A673 (cell line): ENCODE data around the gene FOXC1. TPM values are rescaled to one million over a fixed set of nuclear protein-coding genes. Genes with fewer than 3 reads are reported as not detected.

ENCODE experiments used
- BruUV-seq: library from RNA; stranded (reverse); fragments of 400-500 nt; replicated peaks from 2 replicates; lab custom pipeline; 2021; lab: Mats Ljungman, UMichigan
- CTCF ChIA-PET: fragments of 300-600 bp; sonication (Branson Sonifier 250); formaldehyde crosslinking; loops from one replicate; lab custom pipeline; 2022; ENCODE audit warnings: antibody characterized with exemption; lab: Charles Lee
- POLR2A ChIA-PET: fragments of 300-600 bp; sonication (Branson Sonifier 250); formaldehyde crosslinking; loops from one replicate; lab custom pipeline; 2022; ENCODE audit warnings: antibody characterized with exemption; ENCODE audit not compliant: low non-redundant PET; lab: Charles Lee
- DNase-seq: peaks from one replicate; pipeline ENCODE4 v3.0.0-alpha.2; 2015; ENCODE audit warnings: low spot score
- H3K27ac ChIP-seq: fragments of 200-600 bp; sonication (generic); 2 replicates; pipeline ENCODE4 v1.5.1; 2016; ENCODE audit warnings: mixed run types, low read depth, mild to moderate bottlenecking, mixed read lengths, antibody characterized with exemption, low read length; ENCODE audit not compliant: poor library complexity, severe bottlenecking
- H3K27me3 ChIP-seq: fragments of 200-600 bp; sonication (generic); replicated peaks from 2 replicates; pipeline ENCODE4 v1.6.1; 2017; ENCODE audit warnings: mixed run types, low read depth, mild to moderate bottlenecking, mixed read lengths, antibody characterized with exemption, low read length; ENCODE audit not compliant: insufficient read depth, poor library complexity
- H3K36me3 ChIP-seq: fragments of 200-600 bp; sonication (generic); 2 replicates; pipeline ENCODE4 v1.6.1; 2016; ENCODE audit warnings: mixed run types, mild to moderate bottlenecking, mixed read lengths, antibody characterized with exemption, low read length; ENCODE audit not compliant: insufficient read depth, poor library complexity, severe bottlenecking
- H3K4me1 ChIP-seq: fragments of 200-600 bp; sonication (generic); 2 replicates; pipeline ENCODE4 v1.6.1; 2017; ENCODE audit warnings: mixed run types, mild to moderate bottlenecking, mixed read lengths, antibody characterized with exemption, low read length; ENCODE audit not compliant: insufficient read depth, poor library complexity, severe bottlenecking
- H3K4me3 ChIP-seq: fragments of 200-600 bp; sonication (generic); 2 replicates; pipeline ENCODE4 v1.5.1; 2016; ENCODE audit warnings: low read depth, mixed run types, mild to moderate bottlenecking, mixed read lengths, low read length; ENCODE audit not compliant: poor library complexity, severe bottlenecking
- H3K9me3 ChIP-seq: fragments of 200-600 bp; sonication (generic); 2 replicates; pipeline ENCODE4 v1.6.1; 2016; ENCODE audit warnings: mixed run types, low read depth, mild to moderate bottlenecking, mixed read lengths, antibody characterized with exemption, low read length; ENCODE audit not compliant: poor library complexity, severe bottlenecking
- EZH2 ChIP-seq: fragments of 200-600 bp; sonication (generic); IDR thresholded peaks from 2 replicates; pipeline ENCODE4 v1.6.1; 2017; ENCODE audit warnings: borderline replicate concordance, low read depth, mild to moderate bottlenecking, mixed read lengths, antibody characterized with exemption, low read length; ENCODE audit not compliant: poor library complexity, severe bottlenecking
- intact Hi-C: fragments of 100-400 bp; cut with micrococcal nuclease; formaldehyde crosslinking; loops from one replicate; pipeline ENCODE4 v1.10.0; 2022; ENCODE audit not compliant: unreplicated experiment
- total RNA-seq: library from RNA; stranded (reverse); gene quantifications from 2 replicates; pipeline ENCODE4 v1.2.3, GENCODE V29; 2021
- TF ChIP-seq, protein P1 (sequence below): fragments of 300-800, 200-600 bp; sonication (generic); conservative IDR thresholded peaks from 2 replicates; pipeline ENCODE4 v1.5.1; 2017; ENCODE audit warnings: low read depth, mild to moderate bottlenecking, antibody characterized with exemption, low read length, moderate library complexity, mixed read lengths

FOXC1 gene
- total RNA-seq, 1 experiment from 2014 or later, result 0.49 TPM

DNA sequence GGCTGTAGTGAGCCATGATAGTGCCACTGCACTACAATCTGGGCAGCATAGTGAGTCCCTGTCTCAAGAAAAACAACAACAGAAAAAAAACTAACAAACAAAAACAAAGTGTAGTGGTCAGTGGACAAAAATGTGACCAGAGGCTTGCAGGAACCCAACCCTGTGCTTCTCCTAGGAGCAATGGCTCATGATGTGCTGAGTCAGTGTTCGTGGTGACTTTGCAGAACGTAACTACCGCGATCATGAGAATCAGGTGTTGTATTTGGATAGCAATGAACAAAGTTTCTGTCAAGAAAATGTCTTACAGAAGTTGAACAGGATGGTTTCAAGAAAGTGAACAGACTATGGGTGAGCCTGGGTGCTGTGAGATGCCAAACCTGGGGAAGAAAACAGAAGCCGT, 18.5 kb upstream of the FOXC1 start:
- H3K27me3 ChIP-seq, result peaks cover 73% of the 10 kb centered on the region
- peaks cover 3% of the 10 kb centered on the region for H3K4me1 ChIP-seq
- ChIA-PET POLR2A (interaction anchor here (0.6 kb wide), 1 partner anchor 1124 kb away, joined by 3 read pairs; no protein-coding TSS in a partner anchor), CTCF (no interaction called here)
- no peaks in the 10 kb centered on the region for H3K36me3 ChIP-seq
- no peaks in the 10 kb centered on the region for H3K9me3 ChIP-seq
- H3K27ac ChIP-seq, result no peak overlapping the region
- H3K4me3 ChIP-seq, result no peak overlapping the region
- no TSS peak for BruUV-seq
- TF ChIP-seq, protein P1, sequence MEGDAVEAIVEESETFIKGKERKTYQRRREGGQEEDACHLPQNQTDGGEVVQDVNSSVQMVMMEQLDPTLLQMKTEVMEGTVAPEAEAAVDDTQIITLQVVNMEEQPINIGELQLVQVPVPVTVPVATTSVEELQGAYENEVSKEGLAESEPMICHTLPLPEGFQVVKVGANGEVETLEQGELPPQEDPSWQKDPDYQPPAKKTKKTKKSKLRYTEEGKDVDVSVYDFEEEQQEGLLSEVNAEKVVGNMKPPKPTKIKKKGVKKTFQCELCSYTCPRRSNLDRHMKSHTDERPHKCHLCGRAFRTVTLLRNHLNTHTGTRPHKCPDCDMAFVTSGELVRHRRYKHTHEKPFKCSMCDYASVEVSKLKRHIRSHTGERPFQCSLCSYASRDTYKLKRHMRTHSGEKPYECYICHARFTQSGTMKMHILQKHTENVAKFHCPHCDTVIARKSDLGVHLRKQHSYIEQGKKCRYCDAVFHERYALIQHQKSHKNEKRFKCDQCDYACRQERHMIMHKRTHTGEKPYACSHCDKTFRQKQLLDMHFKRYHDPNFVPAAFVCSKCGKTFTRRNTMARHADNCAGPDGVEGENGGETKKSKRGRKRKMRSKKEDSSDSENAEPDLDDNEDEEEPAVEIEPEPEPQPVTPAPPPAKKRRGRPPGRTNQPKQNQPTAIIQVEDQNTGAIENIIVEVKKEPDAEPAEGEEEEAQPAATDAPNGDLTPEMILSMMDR, result no peak
- TF ChIP-seq EZH2, result no peak
- intact Hi-C loops, result no loop called here
- DNase-seq, result no peak

GRCh38 chr6:1591926-1592325, 17.8 kb upstream of the FOXC1 start:
- Histone ChIP-seq H3K4me3 (no peak overlapping the region), H3K27ac (no peak overlapping the region), H3K27me3 (peaks cover 73% of the 10 kb centered on the region), H3K9me3 (no peaks in the 10 kb centered on the region), H3K36me3 (no peaks in the 10 kb centered on the region), H3K4me1 (peaks cover 3% of the 10 kb centered on the region)
- POLR2A ChIA-PET, result interaction anchor here (0.6 kb wide), 2 partner anchors 248 to 1123 kb away, joined by 3 read pairs; no protein-coding TSS in a partner anchor
- no peak for DNase-seq
- BruUV-seq, result no TSS peak
- TF ChIP-seq EZH2, result no peak
- TF ChIP-seq, protein P1, result no peak
- CTCF ChIA-PET, result interaction anchor here (0.6 to 1.0 kb wide), 2 partner anchors 39 to 479 kb away, joined by 4 to 5 read pairs; no protein-coding TSS in a partner anchor
- intact Hi-C loops, result no loop called here

DNA sequence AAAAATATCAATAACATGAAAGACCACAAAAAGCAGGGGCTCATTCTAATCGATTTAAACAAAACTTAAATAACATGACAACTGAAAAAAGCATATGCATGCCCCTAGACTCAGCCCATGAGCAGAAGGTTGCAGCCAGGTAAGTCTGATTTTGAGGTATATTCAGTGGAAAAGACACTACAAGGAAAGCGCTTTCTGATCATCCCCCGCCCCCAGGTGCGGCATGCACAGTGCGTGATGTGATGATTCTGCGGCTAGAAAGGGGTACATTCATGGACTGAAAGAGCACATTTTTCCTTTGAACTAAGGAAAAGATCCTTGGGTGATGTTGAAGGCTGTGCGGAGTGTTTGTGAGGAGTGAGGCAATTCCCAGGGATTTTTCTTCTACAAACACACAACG, 16.9 kb upstream of the FOXC1 start:
- POLR2A ChIA-PET, result no interaction called here
- intact Hi-C loops, result no loop called here

More for the DNA sequence above, 16.9 kb upstream of the FOXC1 start:
- CTCF ChIA-PET, result no interaction called here
- TF ChIP-seq EZH2, result no peak
- TF ChIP-seq, protein P1, result no peak
- H3K9me3 ChIP-seq, result no peaks in the 10 kb centered on the region
- no TSS peak for BruUV-seq
- peaks cover 73% of the 10 kb centered on the region for H3K27me3 ChIP-seq
- DNase-seq, result no peak
- H3K4me3 ChIP-seq, result no peak overlapping the region
- peaks cover 3% of the 10 kb centered on the region for H3K4me1 ChIP-seq
- no peak overlapping the region for H3K27ac ChIP-seq
- H3K36me3 ChIP-seq, result no peaks in the 10 kb centered on the region
